ENCODE data around the gene PHLDA3.
"Not testable (repeated sequence)": the region's sequence is repeated elsewhere in the genome, so short reads cannot be mapped to it uniquely, and the experiment has no call there.

Gene PHLDA3

DNA sequence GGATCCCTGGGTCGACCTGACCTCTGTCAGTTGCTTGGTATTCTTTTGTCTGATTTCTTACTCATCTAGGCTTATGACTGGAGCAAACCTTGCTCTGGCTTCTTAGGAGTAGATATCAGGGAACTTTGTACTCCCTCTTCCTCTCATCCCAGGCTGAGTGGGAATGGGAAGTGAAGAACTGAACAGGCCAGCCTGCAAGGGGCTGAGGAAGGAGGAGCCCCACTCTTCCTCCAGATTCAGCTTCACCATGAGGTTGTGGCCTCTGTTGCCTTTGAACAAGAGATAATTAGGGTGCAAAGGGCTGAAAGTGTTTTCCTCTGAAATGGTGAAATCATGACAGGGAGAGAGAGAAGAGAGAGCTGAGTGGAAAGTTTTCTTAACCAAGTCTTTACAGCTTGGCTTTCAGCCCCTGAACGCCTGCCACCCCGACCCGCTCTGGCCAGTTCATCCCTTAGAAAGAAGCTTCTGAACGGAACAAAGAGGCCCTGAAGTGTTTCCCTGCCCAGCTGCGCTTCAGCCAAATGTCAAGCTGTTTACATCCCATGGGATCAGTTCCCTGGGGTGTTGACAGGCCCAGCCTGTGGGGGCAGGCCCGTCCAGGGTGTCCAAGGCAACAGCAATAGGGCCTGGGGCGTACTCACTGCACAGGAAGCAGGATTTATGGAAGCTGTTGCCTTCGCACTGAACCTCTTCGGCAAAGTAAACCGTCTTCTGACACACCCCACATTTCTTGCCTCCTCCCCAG is 26.7 kb upstream of the PHLDA3 start:
- Histone ChIP-seq H3K4me2 (ENCODE audit: low read length) (no peak overlapping the region), H3K36me3 (ENCODE audit: control insufficient read depth, insufficient read depth, low read length) (no peaks in the 10 kb centered on the region), H3K9ac (no peak overlapping the region), H3K79me2 (peaks cover 38% of the 10 kb centered on the region), H3K4me3 (ENCODE audit: low read depth, low read length) (no peak overlapping the region), H3K27ac (peak overlapping the region; percentile 56), H3K9me3 (ENCODE audit: control insufficient read depth, low read length) (no peaks in the 10 kb centered on the region), H2AFZ (no peak overlapping the region), H3K27me3 (ENCODE audit: control insufficient read depth, insufficient read depth, low read length) (no peaks in the 10 kb centered on the region), H3K4me1 (peaks cover 40% of the 10 kb centered on the region)
- TF ChIP-seq, protein P1, sequence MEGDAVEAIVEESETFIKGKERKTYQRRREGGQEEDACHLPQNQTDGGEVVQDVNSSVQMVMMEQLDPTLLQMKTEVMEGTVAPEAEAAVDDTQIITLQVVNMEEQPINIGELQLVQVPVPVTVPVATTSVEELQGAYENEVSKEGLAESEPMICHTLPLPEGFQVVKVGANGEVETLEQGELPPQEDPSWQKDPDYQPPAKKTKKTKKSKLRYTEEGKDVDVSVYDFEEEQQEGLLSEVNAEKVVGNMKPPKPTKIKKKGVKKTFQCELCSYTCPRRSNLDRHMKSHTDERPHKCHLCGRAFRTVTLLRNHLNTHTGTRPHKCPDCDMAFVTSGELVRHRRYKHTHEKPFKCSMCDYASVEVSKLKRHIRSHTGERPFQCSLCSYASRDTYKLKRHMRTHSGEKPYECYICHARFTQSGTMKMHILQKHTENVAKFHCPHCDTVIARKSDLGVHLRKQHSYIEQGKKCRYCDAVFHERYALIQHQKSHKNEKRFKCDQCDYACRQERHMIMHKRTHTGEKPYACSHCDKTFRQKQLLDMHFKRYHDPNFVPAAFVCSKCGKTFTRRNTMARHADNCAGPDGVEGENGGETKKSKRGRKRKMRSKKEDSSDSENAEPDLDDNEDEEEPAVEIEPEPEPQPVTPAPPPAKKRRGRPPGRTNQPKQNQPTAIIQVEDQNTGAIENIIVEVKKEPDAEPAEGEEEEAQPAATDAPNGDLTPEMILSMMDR (IDR thresholded peaks at IDR 0.05) = no peak

DNA sequence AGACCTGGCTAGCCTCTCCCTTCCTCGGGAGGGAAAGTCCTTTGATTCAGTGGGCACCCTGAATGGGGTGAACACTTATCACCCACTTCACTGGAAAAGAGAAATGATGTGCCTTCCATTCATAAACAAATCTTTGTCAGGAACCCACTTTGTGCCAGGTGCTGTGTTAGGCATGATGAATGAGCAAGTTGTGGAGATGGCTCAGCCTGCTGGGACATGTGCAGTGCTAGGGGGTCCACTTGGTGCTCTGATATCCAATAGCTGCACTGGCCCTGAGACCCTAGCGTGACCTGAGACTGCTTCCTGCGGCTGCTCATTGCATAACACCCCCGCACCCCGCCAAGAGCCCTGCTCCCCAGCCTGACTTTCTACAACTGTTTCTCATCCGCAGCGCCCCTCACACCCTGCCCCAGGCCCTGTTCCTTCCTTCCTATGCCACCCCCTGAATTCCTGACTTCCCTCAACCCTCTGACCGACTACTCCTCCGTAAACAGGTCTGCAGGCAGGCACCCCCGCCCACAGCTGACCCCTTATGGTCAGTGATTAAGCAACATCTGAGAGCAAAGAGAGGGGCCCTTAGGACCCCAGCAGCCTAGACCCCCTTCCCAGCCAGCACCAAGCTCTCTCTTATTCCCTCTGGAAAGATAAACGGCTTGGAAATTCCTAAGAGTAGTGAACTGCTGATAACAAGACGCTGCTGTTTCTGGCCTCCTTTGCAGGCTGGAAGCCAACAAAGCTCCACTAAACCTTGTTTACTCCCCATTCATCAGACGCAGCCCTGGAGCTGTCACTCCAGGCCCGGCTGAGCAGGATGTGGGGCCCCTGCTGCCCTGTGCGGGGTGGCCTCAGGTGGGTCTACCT is 25.0 kb upstream of the PHLDA3 start:
- peak overlapping the region; percentile 42 for H3K4me2 ChIP-seq (ENCODE audit: low read length)
- TF ChIP-seq, protein P1 (IDR thresholded peaks at IDR 0.05) = no peak
- H3K9ac ChIP-seq = no peak overlapping the region
- no peak overlapping the region for H3K4me3 ChIP-seq (ENCODE audit: low read depth, low read length)
- peaks cover 37% of the 10 kb centered on the region for H3K4me1 ChIP-seq
- H3K36me3 ChIP-seq (ENCODE audit: control insufficient read depth, insufficient read depth, low read length) = no peaks in the 10 kb centered on the region
- peaks cover 23% of the 10 kb centered on the region for H3K79me2 ChIP-seq
- peak overlapping the region; percentile 57 for H3K27ac ChIP-seq
- H3K9me3 ChIP-seq (ENCODE audit: control insufficient read depth, low read length) = no peaks in the 10 kb centered on the region
- H3K27me3 ChIP-seq (ENCODE audit: control insufficient read depth, insufficient read depth, low read length) = no peaks in the 10 kb centered on the region
- no peak overlapping the region for H2AFZ ChIP-seq

DNA sequence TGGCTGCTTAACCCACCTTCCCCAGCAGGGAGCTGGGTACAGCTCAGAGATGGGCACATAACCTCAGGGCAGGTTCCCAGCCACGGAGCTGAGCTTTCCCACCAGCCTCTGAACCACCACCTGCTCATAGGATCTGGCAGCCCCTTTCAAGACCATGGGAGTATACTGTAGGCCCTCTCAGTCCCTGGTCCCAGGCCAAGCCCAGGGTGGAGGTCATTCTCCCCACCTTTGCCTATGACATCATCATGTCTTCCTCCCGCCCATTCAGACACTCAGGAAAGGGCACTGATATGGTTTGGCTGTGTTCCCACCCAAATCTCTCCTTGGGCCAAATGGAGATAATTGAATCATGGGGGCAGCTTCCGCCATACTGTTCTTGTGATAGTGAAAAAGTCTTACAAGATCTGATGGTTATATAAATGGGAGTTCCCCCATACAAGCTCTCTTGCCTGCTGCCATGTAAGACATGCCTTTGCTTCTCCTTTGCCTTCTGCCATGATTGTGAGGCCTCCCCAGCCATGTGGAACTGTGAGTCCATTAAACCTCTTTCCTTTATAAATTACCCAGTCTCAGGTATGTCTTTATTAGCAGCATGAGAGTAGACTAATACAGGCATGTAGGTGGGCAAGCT is 24.2 kb upstream of the PHLDA3 start:
- H3K27me3 ChIP-seq (ENCODE audit: control insufficient read depth, insufficient read depth, low read length); H3K27ac ChIP-seq; H3K4me3 ChIP-seq (ENCODE audit: low read depth, low read length); H3K4me2 ChIP-seq (ENCODE audit: low read length); H3K36me3 ChIP-seq (ENCODE audit: control insufficient read depth, insufficient read depth, low read length); H3K9ac ChIP-seq; H3K9me3 ChIP-seq (ENCODE audit: control insufficient read depth, low read length); H2AFZ ChIP-seq: not testable (repeated sequence)
- H3K79me2 ChIP-seq = peaks cover 17% of the 10 kb centered on the region
- peaks cover 39% of the 10 kb centered on the region for H3K4me1 ChIP-seq

DNA sequence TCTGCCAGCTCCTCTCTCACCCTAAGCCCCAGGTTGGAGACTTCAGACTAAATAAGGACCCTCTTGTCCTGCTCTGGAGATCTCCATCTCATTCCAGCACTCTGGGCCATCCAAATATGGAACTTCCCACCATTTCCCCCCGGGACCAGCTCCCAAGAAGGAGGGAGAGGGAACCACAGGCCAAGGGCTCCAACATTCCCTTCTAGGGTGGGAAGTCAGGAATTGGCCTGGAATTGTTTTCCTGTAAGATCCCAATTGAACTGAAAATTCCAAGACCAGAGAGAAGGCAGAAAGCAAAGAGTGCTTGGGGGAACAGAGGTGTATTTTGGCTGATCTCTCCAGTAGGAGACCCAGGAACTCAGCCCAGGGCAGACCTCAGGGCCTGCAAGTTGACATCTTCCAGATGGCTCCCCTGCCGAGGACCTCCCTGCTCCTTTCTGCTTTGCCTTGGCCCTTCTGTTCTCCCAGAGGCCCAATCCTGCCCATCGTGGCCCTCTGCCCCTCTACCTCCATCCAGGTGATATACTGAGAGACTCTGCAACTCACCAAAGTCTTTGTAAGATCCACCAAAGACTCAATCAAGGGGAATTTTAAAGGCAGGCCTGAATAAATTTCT is 23.0 kb upstream of the PHLDA3 start:
- TF ChIP-seq, protein P1 (IDR thresholded peaks at IDR 0.05) = no peak
- H3K79me2 ChIP-seq = peaks cover 12% of the 10 kb centered on the region
- H3K36me3 ChIP-seq (ENCODE audit: control insufficient read depth, insufficient read depth, low read length) = no peaks in the 10 kb centered on the region
- H3K4me1 ChIP-seq = peaks cover 32% of the 10 kb centered on the region
- H3K27ac ChIP-seq = no peak overlapping the region
- H3K9ac ChIP-seq = no peak overlapping the region
- no peak overlapping the region for H2AFZ ChIP-seq
- H3K4me2 ChIP-seq (ENCODE audit: low read length) = no peak overlapping the region
- no peaks in the 10 kb centered on the region for H3K27me3 ChIP-seq (ENCODE audit: control insufficient read depth, insufficient read depth, low read length)
- no peak overlapping the region for H3K4me3 ChIP-seq (ENCODE audit: low read depth, low read length)
- H3K9me3 ChIP-seq (ENCODE audit: control insufficient read depth, low read length) = no peaks in the 10 kb centered on the region

DNA sequence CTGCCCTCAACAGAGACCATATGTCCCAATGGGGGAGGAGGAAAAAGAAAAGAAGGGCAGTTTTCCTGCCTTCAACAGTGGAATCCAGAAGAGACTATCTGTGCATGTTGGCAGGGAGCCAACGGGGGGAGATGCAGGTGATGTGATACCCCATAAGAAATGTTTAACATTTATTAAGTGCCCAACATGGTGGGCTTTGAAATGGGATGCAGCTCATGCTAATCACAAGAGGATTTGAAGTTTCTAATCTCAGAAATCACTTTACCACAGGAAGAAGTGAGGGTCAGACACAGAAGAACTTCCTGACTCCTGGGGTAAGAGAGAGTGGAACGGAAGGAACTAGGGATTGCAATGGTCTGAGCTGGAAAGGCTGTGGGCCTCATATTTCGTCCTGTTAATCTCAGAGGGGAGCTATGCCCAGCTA is 21.7 kb upstream of the PHLDA3 start:
- Histone ChIP-seq H3K36me3 (ENCODE audit: control insufficient read depth, insufficient read depth, low read length) (no peaks in the 10 kb centered on the region), H3K79me2 (peaks cover 12% of the 10 kb centered on the region), H3K27ac (no peak overlapping the region), H3K4me2 (ENCODE audit: low read length) (no peak overlapping the region), H3K9ac (no peak overlapping the region), H3K4me1 (peaks cover 39% of the 10 kb centered on the region), H3K4me3 (ENCODE audit: low read depth, low read length) (no peak overlapping the region), H2AFZ (no peak overlapping the region), H3K9me3 (ENCODE audit: control insufficient read depth, low read length) (no peaks in the 10 kb centered on the region), H3K27me3 (ENCODE audit: control insufficient read depth, insufficient read depth, low read length) (no peaks in the 10 kb centered on the region)
- TF ChIP-seq, protein P1 (IDR thresholded peaks at IDR 0.05) = no peak
